ENCODE measurements around the gene C12orf50. TPM values are rescaled to one million over a fixed set of nuclear protein-coding genes. Genes with fewer than 3 reads are reported as not detected.

The C12orf50 gene
- total and polyA plus RNA-seq, 9 of the 15 experiments (the other 6 are each of a cell fraction or from before 2014, with no cell fraction given), result 0.07 to 0.14 (median 0.11) TPM; not detected in 6

DNA sequence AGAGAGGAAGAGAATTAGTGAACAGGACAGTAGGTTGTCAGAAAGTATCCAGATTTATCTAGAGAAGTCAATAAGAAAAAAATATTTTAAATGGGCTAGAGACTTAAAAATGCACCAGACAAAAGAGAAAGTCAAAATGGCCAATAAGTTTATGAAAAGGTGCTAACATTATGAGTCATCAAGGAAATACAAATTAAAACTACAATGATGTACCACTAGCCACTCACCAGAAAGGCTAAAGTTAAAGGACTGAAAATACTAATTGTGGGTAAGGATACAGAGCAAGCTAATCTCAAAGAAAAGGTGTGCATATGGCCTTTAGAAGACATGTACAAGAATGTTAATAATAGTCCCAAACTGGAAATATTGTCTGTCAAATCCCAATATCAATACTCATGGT is 37.7 kb downstream of the C12orf50 start:
- ChIA-PET POLR2A (no interaction called here), CTCF (ENCODE audit: low intra/inter-chr PET ratio) (no interaction called here)
- no TSS peak for BruUV-seq (replicated peaks)

More for the DNA sequence above, 37.7 kb downstream of the C12orf50 start:
- Histone ChIP-seq H3K27me3 (ENCODE audit: control insufficient read depth in 2 of 2, insufficient read depth in 2 of 2, low read length in 2 of 2) (no peaks in the 10 kb centered on the region), H2AFZ (ENCODE audit: low read depth, low read length) (no peak overlapping the region), H3K4me1 (replicated peaks in 1 of 2; ENCODE audit: control insufficient read depth in 2 of 2, insufficient read depth in 2 of 2, low read length in 2 of 2) (no peaks in the 10 kb centered on the region), H3K27ac (ENCODE audit: extremely low read depth, low read depth, low read length) (no peak overlapping the region), H3K9me1 (ENCODE audit: control insufficient read depth, insufficient read depth, low read length) (no peaks in the 10 kb centered on the region), H3K4me3 (no peak overlapping the region), H3K9ac (ENCODE audit: insufficient read depth in 1 of 2, low read depth in 2 of 2, low read length in 2 of 2) (no peak overlapping the region), H3K9me3 (replicated peaks; ENCODE audit: control insufficient read depth, insufficient read depth, low read depth, low read length) (no peaks in the 10 kb centered on the region), H3K36me3 (ENCODE audit: control insufficient read depth, insufficient read depth, low read length) (no peaks in the 10 kb centered on the region), H3K4me2 (ENCODE audit: insufficient read depth, low read length) (no peak overlapping the region), H4K20me1 (replicated peaks; ENCODE audit: control insufficient read depth, insufficient read depth, low read length) (no peaks in the 10 kb centered on the region), H3K79me2 (ENCODE audit: control insufficient read depth, insufficient read depth, low read length) (no peaks in the 10 kb centered on the region)
- in situ Hi-C loops (cut with MboI) (no loop called here), intact Hi-C loops (cut with micrococcal nuclease) (loop anchor here (10.0 kb wide), 1 partner anchor 147 kb away; no protein-coding TSS in a partner anchor)
- no peak for ATAC-seq
- DNase-seq (ENCODE audit: extremely low read depth in 1 of 4, low spot score in 3 of 4), result no peak
- no peak for FAIRE-seq
- no peak for TF ChIP-seq PRMT5 (CRISPR knock-in tag; IDR thresholded peaks at IDR 0.05)
- no peak for TF ChIP-seq ZNF174 (CRISPR knock-in tag; IDR thresholded peaks at IDR 0.05)
- TF ChIP-seq STAT5A (IDR thresholded peaks at IDR 0.05; ENCODE audit: borderline replicate concordance, low read length), result no peak
- no peak for TF ChIP-seq PHB (CRISPR knock-in tag; IDR thresholded peaks at IDR 0.05)
- TF ChIP-seq BMI1 (IDR thresholded peaks at IDR 0.05; ENCODE audit: low read length), result no peak
- TF ChIP-seq CBFB (CRISPR knock-in tag; IDR thresholded peaks at IDR 0.05), result no peak
- TF ChIP-seq, protein P1, sequence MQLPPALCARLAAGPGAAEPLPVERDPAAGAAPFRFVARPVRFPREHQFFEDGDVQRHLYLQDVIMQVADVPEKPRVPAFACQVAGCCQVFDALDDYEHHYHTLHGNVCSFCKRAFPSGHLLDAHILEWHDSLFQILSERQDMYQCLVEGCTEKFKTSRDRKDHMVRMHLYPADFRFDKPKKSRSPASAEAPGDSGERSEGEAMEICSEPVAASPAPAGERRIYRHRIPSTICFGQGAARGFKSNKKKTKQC (CRISPR knock-in tag; IDR thresholded peaks at IDR 0.05), result no peak
- no peak for TF ChIP-seq E2F5 (CRISPR knock-in tag; IDR thresholded peaks at IDR 0.05)
